HFFc6 (cell line): ENCODE data around the gene NUSAP1. TPM values are rescaled to one million over a fixed set of nuclear protein-coding genes. Genes with fewer than 3 reads are reported as not detected.

ENCODE experiments used
- DNase-seq: peaks from one replicate; pipeline ENCODE4 v3.0.0-alpha.2; 2018
- H3K27ac Mint-ChIP-seq: 2 replicates; pipeline ENCODE4 v1.8.0; 2020; ENCODE audit warnings: mild to moderate bottlenecking, mixed read lengths
- H3K27me3 Mint-ChIP-seq: 2 replicates; pipeline ENCODE4 v1.8.0; 2021; ENCODE audit warnings: mild to moderate bottlenecking, moderate library complexity, mixed read lengths; ENCODE audit not compliant: insufficient read depth
- H3K36me3 Mint-ChIP-seq: 2 replicates; pipeline ENCODE4 v1.8.0; 2021; ENCODE audit warnings: low read depth, mixed read lengths
- H3K4me1 Mint-ChIP-seq: 2 replicates; pipeline ENCODE4 v1.8.0; 2020; ENCODE audit warnings: low read depth, mixed read lengths
- H3K4me3 Mint-ChIP-seq: 2 replicates; pipeline ENCODE4 v1.8.0; 2020; ENCODE audit warnings: mild to moderate bottlenecking, moderate library complexity, mixed read lengths
- H3K9me3 Mint-ChIP-seq: 2 replicates; pipeline ENCODE4 v1.8.0; 2020; ENCODE audit warnings: mild to moderate bottlenecking, mixed read lengths
- total RNA-seq, 6 experiments: library from RNA; stranded (reverse); fragmentation: NEBNext Ultra II Directional; extraction: Animal tissue kit (Norgen Biotek cat#: 25700); gene quantifications; 2 replicates in 1 of 6; 3 replicates in 5 of 6; pipeline ENCODE4 v1.2.3, GENCODE V29; 2021
- TF ChIP-seq, protein P1 (sequence below): fragments of 200-600 bp; sonication (generic); IDR thresholded peaks from 2 replicates; pipeline ENCODE4 v1.5.0; 2021; ENCODE audit warnings: antibody characterized with exemption, mild to moderate bottlenecking

The NUSAP1 gene
- total RNA-seq, 6 experiments from 2014 or later = 30.9 to 69.0 (median 63.6) TPM

GRCh38 chr15:41411031-41411430, 78.3 kb downstream of the NUSAP1 start:
- peaks cover 5% of the 10 kb centered on the region for H3K4me1 Mint-ChIP-seq
- 0 out of 2 replicates have a peak overlapping the region, but pooled peaks have one; percentile 2 for H3K27ac Mint-ChIP-seq
- H3K27me3 Mint-ChIP-seq = no peaks in the 10 kb centered on the region
- no peak overlapping the region for H3K4me3 Mint-ChIP-seq
- H3K9me3 Mint-ChIP-seq = no peaks in the 10 kb centered on the region
- TF ChIP-seq, protein P1, sequence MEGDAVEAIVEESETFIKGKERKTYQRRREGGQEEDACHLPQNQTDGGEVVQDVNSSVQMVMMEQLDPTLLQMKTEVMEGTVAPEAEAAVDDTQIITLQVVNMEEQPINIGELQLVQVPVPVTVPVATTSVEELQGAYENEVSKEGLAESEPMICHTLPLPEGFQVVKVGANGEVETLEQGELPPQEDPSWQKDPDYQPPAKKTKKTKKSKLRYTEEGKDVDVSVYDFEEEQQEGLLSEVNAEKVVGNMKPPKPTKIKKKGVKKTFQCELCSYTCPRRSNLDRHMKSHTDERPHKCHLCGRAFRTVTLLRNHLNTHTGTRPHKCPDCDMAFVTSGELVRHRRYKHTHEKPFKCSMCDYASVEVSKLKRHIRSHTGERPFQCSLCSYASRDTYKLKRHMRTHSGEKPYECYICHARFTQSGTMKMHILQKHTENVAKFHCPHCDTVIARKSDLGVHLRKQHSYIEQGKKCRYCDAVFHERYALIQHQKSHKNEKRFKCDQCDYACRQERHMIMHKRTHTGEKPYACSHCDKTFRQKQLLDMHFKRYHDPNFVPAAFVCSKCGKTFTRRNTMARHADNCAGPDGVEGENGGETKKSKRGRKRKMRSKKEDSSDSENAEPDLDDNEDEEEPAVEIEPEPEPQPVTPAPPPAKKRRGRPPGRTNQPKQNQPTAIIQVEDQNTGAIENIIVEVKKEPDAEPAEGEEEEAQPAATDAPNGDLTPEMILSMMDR = no peak
- H3K36me3 Mint-ChIP-seq = peaks cover 4% of the 10 kb centered on the region; the same call in 1 of the 2 replicates
- DNase-seq = no peak

DNA sequence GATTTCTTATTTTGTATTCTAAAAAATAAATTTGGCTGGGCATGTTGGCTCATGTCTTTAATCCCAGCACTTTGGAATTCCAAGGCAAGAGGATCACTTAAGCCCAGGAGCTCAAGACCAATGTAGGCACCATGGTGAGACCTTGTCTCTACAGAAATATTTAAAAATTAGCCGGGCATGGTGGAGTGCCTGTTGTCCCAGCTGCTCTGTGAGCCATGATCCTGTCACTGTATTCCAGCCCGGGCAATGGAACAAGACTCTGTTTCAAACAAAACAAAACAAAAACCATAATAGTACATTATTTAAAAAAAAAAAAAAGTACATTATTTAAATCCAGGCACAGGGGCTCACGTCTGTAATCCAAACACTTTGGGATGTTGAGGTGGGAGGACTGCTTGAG, 78.8 kb downstream of the NUSAP1 start:
- Mint-ChIP-seq H3K27ac (0 out of 2 replicates have a peak overlapping the region, but pooled peaks have one; percentile 2), H3K9me3 (no peaks in the 10 kb centered on the region), H3K27me3 (no peaks in the 10 kb centered on the region), H3K4me1 (peaks cover 9% of the 10 kb centered on the region), H3K36me3 (peaks cover 7% of the 10 kb centered on the region), H3K4me3 (no peak overlapping the region)
- TF ChIP-seq, protein P1 = no peak
- DNase-seq = no peak

DNA sequence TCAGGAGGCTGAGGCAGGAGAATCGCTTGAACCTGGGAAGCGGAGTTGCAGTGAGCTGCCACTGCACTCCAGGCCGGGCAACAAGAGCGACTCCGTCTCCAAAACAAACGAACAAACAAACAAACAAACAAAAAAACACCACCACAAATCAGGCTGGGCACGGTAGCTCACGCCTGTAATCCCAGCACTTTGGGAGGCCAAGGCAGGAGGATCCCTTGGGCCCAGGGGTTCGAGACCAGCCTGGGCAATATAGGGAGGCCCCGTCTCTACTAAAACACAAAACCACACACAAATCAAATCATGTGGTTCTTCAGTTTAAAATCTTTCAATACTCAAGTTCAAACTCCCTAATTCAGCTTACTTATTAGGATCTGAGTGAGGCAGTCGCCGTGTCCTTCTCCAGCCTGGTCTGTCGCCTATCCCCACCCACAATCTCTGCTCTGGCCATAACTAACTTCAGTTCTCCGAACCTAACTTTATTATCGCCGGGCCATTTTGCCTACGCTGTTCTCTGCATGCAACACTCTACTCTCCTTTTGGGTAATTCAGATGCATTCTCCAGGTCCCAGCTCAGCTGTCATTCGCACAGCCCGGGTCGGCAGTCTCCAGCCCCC, 83.6 kb downstream of the NUSAP1 start:
- peak overlapping the region; percentile 79 for H3K27ac Mint-ChIP-seq
- TF ChIP-seq, protein P1 = no peak

DNA sequence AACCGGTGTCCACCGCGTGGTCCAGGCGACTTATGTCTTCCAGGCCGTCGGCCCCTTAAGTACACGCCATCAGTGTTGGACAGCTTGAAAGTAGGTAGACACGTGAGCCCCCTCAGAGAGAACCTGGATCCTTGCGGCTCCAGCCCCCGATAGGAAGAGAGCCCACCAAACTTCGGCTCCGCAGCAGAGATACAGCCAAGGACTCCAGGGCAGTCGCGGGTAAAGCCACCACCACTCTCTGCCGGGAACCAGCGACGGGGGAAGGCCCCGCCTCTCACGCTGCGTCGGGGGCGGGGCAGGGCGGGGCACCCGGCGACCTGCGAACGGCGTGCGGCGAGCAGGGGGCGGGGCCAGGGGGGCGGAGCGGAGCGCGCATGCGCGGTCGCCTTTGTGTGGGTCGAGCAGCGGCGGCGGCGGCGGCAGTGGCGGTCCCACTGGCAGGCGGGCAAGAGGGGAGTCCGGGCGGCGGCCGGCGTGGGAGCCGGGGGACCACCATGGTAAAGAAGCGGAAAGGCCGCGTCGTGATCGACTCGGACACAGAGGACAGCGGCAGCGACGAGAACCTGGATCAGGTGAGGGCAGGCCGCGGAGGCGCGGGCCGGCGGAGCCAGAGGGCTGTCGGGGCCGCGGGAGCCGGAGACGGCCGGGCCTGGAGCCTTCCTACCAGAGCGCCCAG, 84.2 kb downstream of the NUSAP1 start, which contains the start of gene RTF1:
TSS of gene RTF1 (plus strand) at position 354 of the 676 bp plus-strand sequence. CDS start at position 375, 21 bp downstream.
- Mint-ChIP-seq H3K9me3 (no peaks in the 10 kb centered on the region), H3K27me3 (no peaks in the 10 kb centered on the region)

More for the DNA sequence above, 83.6 kb downstream of the NUSAP1 start:
- peak overlapping the region; percentile 94 for H3K4me3 Mint-ChIP-seq
- H3K36me3 Mint-ChIP-seq = peaks cover 9% of the 10 kb centered on the region
- no peaks in the 10 kb centered on the region for H3K27me3 Mint-ChIP-seq
- H3K9me3 Mint-ChIP-seq = no peaks in the 10 kb centered on the region
- no peak for DNase-seq
- peaks cover 38% of the 10 kb centered on the region for H3K4me1 Mint-ChIP-seq

DNA sequence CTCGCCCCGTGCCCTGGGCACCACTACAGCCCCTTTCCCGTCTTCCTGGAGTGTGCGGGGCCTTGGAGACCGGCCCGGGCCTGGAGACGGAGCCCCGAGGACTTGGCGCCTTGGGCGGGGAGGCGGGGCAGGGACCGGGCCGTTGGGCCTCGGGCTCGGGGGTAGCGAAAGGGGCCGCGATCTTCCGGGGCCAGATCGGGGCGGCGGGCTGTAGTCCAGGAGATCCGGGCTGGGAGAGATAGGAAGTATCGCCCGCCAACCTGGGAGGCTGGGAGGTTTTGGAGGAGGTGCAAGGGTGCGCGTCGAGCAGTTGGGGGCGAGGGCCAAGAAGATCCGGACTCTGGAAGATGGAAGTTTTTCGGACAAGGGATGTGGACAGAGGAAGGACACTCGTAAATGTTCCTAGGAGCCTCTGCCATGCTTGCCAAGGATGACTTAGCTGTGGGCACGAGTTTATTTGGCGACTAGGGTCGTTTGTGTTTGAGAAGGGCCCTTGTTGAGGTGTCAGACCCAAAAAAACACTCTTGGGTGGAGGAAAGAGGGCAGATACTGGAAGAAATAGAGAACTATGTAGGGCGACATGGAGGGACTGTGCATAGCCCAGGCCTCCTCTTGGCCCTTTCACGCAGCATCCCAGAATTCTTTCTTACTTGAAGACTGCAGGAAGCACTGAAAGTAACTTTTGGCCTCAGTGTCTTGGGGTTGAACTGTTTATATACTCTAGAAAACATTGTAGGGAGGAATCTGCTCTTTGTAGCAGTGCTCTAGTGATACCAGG, 84.9 kb downstream of the NUSAP1 start:
- Mint-ChIP-seq H3K4me3 (peak overlapping the region; percentile 94), H3K9me3 (no peaks in the 10 kb centered on the region), H3K36me3 (peaks cover 9% of the 10 kb centered on the region), H3K27ac (peak overlapping the region; percentile 86), H3K27me3 (no peaks in the 10 kb centered on the region), H3K4me1 (peaks cover 38% of the 10 kb centered on the region)
- TF ChIP-seq, protein P1 = no peak
- peak; percentile 16 for DNase-seq

More for the DNA sequence above, 84.2 kb downstream of the NUSAP1 start, which contains the start of gene RTF1:
- peaks cover 38% of the 10 kb centered on the region for H3K4me1 Mint-ChIP-seq
- TF ChIP-seq, protein P1 = no peak
- DNase-seq = peak; percentile 76
- peak within 1 kb of the TSS; percentile 86 for H3K27ac Mint-ChIP-seq
- peaks cover 9% of the 10 kb centered on the region for H3K36me3 Mint-ChIP-seq
- H3K4me3 Mint-ChIP-seq = peak within 1 kb of the TSS; percentile 94
